BE2C (cell line): ENCODE data around the gene LBHD1.
A peak's percentile ranks its signal among the peaks of the same experiment; 100 is the strongest.

Experiments
- DNase-seq: peaks from one replicate; pipeline ENCODE4 v3.0.0-alpha.2; 2020
- H3K27me3 ChIP-seq: fragments of 250-450 bp; sonication (Bioruptor Pico); 2 replicates; pipeline ENCODE4 v1.5.1; 2020; ENCODE audit warnings: mild to moderate bottlenecking
- H3K36me3 ChIP-seq: fragments of 250-450 bp; sonication (Bioruptor Pico); 2 replicates; pipeline ENCODE4 v1.5.1; 2020; ENCODE audit warnings: mild to moderate bottlenecking
- H3K4me1 ChIP-seq: fragments of 250-450 bp; sonication (Bioruptor Pico); 2 replicates; pipeline ENCODE4 v1.5.1; 2020
- H3K4me3 ChIP-seq: 2 replicates; pipeline ENCODE4 v1.5.1; 2011; ENCODE audit warnings: low read depth, low read length
- H3K9me3 ChIP-seq: fragments of 250-450 bp; sonication (Bioruptor Pico); 2 replicates; pipeline ENCODE4 v1.5.1; 2020
- TF ChIP-seq, protein P1 (sequence below): IDR thresholded peaks from 2 replicates; pipeline ENCODE4 v1.5.1; 2012; ENCODE audit warnings: mild to moderate bottlenecking, low read depth, low read length

Gene LBHD1

DNA sequence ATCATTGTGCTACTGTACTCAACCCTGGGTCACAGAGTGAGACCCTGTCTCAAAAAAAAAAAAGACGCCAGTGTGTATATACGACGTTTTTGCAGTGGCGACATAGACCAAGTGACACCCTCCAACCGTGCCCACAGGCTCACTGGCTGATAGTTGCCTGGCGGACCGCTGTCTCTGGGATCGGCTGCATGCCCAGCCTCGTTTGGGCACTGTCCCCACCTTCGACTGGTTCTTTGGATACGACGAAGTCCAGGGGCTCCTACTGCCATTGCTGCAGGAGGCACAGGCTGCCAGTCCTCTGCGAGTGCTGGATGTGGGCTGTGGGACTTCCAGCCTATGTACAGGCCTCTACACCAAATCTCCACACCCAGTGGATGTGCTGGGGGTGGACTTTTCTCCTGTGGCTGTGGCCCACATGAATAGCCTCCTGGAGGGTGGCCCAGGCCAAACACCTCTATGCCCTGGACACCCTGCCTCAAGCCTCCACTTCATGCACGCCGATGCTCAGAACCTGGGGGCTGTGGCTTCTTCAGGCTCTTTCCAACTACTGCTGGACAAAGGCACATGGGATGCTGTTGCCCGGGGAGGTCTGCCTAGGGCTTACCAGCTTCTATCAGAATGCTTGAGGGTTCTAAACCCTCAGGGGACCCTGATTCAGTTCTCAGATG, 5.7 kb downstream of the LBHD1 start:
- Histone ChIP-seq H3K36me3 (peaks cover 27% of the 10 kb centered on the region), H3K4me3 (peak overlapping the region; percentile 93), H3K4me1 (no peaks in the 10 kb centered on the region), H3K9me3 (no peaks in the 10 kb centered on the region), H3K27me3 (no peaks in the 10 kb centered on the region)
- DNase-seq, result no peak
- TF ChIP-seq, protein P1, sequence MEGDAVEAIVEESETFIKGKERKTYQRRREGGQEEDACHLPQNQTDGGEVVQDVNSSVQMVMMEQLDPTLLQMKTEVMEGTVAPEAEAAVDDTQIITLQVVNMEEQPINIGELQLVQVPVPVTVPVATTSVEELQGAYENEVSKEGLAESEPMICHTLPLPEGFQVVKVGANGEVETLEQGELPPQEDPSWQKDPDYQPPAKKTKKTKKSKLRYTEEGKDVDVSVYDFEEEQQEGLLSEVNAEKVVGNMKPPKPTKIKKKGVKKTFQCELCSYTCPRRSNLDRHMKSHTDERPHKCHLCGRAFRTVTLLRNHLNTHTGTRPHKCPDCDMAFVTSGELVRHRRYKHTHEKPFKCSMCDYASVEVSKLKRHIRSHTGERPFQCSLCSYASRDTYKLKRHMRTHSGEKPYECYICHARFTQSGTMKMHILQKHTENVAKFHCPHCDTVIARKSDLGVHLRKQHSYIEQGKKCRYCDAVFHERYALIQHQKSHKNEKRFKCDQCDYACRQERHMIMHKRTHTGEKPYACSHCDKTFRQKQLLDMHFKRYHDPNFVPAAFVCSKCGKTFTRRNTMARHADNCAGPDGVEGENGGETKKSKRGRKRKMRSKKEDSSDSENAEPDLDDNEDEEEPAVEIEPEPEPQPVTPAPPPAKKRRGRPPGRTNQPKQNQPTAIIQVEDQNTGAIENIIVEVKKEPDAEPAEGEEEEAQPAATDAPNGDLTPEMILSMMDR, result no peak

DNA sequence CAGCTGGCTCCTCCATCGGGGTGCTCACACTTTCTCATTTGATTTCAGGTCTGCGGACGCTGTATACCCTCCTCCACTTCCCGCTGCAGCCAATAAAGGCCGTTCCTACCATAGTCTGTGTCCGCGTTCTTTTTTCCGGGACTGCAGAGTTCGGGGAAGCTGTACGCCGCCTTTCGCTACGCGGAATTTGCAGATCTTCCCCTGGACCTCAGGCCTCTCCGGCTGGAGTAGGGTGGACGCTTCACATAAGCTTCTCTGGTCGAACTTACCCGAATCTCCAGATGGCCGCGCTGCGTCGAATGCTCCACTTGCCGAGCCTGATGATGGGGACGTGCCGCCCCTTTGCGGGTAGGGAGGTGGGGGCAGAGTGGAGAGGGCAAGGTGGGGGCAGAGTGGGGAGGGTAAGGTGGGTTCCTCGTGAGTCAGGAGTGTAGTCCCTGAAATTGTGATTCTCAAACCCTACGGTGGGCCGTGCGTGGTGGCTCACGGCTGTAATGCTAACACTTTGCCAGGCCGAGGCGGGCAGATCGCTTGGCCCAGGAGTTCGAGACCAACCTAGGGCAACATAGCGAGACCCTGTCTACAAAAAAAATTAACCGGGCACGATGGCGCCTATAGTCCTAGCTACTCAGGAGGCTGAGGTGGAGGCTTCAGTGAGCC, 6.3 kb downstream of the LBHD1 start:
- Histone ChIP-seq H3K9me3 (no peaks in the 10 kb centered on the region), H3K4me3 (peak overlapping the region; percentile 93), H3K27me3 (no peaks in the 10 kb centered on the region), H3K4me1 (no peaks in the 10 kb centered on the region), H3K36me3 (peaks cover 27% of the 10 kb centered on the region)
- TF ChIP-seq, protein P1, result no peak
- DNase-seq, result peak; percentile 24

DNA sequence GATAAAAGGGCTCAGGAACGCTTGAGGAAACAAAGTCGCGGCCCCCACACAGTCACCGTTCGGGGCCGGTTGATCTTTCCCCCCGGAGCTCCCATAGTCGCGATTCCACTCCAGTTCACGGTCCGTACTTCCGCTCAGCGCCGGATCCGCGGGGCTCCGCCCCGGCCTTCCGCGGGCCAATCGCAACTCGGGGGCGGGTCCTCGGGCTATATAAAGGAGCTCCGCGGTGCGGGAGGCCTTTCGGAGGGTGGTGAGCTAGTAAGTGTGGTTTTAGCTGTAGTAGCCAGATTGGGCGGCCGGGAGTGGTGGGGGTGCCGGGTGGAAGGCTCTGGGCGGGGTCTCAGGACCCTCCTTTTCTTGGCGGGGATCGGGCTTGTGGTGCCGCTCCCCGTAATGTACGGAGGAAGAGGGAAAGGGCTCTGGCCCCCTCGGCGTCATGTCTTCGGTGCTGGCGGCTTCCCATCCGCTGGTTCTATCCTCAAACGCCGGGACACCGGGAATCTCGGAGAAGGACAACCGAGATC, 6.9 kb downstream of the LBHD1 start, which contains the start of the genes C11orf98 and CSKMT:
Gene C11orf98, minus strand, starts transcription at position 136 of the 524 bp plus-strand sequence. Its CDS starts 41 bp downstream, at position 95.
Gene CSKMT, plus strand, starts transcription at position 238 of the 524 bp plus-strand sequence. CDS start 568 bp downstream, outside the sequence.
- Histone ChIP-seq H3K36me3 (peaks cover 27% of the 10 kb centered on the region), H3K4me1 (no peaks in the 10 kb centered on the region), H3K9me3 (no peaks in the 10 kb centered on the region), H3K4me3 (peak within 1 kb of the TSS; percentile 93), H3K27me3 (no peaks in the 10 kb centered on the region)
- DNase-seq, result peak; percentile 89
- TF ChIP-seq, protein P1, result no peak

DNA sequence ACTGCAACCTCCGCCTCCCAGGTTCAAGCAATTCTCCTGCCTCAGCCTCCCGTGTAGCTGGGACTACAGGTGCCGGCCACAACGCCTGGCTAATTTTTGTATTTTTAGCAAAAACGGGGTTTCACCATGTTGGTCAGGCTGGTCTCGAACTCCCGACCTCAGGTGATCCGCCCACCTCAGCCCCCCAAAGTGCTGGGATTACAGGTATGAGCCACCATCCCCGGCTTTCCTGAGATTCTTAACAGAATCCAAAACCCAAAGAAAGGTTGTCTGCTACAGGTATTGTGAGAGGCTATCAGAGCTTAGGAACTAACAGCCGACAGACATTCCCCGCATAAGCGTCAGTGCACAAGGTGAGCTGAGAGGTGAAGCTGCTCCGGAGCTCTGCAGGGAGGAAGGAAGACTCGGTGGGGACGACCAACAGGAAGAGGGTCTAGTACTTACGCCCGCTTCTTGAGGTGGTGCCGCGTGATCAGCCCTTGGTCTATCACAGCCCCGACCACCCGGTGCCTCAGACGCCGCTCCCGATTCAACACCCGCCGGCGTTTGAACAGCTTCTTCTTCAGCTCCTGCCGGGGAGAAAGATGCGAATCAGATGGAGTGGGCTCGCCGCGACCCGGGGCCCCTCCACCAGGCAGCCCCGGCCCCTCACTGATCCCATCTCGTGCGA, 7.5 kb downstream of the LBHD1 start:
- H3K4me1 ChIP-seq, result no peaks in the 10 kb centered on the region
- H3K4me3 ChIP-seq, result peak overlapping the region; percentile 93
- peaks cover 27% of the 10 kb centered on the region for H3K36me3 ChIP-seq
- no peaks in the 10 kb centered on the region for H3K27me3 ChIP-seq
- TF ChIP-seq, protein P1, result no peak
- H3K9me3 ChIP-seq, result no peaks in the 10 kb centered on the region
- peak; percentile 45 for DNase-seq

DNA sequence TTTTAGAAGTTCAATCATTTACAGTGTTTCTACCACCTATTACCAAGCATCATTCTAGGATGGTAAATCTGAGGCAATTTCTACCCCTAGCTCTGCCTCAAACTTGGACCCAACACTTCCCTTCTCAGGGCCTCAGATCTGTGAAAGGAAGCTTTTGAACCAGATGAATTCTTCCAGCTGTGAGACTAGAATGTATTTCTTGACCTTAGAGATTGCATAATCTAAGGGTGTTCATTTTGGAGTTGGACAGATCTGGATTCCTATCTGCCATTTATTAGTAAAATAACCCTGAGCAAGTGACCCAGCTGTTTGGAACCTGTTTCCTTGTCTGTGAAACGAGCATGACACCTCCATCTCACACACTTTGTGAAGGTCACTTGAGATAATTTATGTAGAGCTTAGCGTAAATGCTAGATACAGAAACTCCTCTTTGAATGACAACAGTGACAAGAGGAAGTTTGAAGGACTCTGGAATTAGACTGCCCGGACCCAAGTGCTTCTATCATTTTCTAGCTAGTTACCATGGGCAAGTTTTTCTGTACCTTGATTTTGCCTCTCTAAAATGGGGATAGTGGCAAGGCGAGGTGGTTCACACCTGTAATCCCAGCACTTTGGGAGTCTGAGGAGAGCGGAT, 15.2 kb downstream of the LBHD1 start:
- TF ChIP-seq, protein P1, result no peak
- no peaks in the 10 kb centered on the region for H3K9me3 ChIP-seq
- H3K36me3 ChIP-seq, result no peaks in the 10 kb centered on the region
- no peak for DNase-seq
- no peaks in the 10 kb centered on the region for H3K27me3 ChIP-seq
- no peak overlapping the region for H3K4me3 ChIP-seq
- no peaks in the 10 kb centered on the region for H3K4me1 ChIP-seq
